Thyroid gland (tissue), 4 donors: ENCODE results near the gene AKAP6. TPM values are rescaled to one million over a fixed set of nuclear protein-coding genes. Genes with fewer than 3 reads are reported as not detected.

ENCODE experiments used
- DNase-seq, 2 donors: peaks; one replicate each; pipeline ENCODE4 v3.0.0-alpha.2; 2019
- H3K27ac ChIP-seq, 3 donors: fragments of 200-600 bp; sonication (generic); 1 replicate in 2 of 3; 2 replicates in 1 of 3; pipeline ENCODE4 v1.5.1; 2016 to 2019; ENCODE audit warnings: mild to moderate bottlenecking in 1 of 3, moderate library complexity in 1 of 3
- H3K27me3 ChIP-seq: fragments of 200-600 bp; sonication (generic); one replicate; pipeline ENCODE4 v1.5.1; 2019
- H3K36me3 ChIP-seq, 2 donors: fragments of 200-600 bp; sonication (generic); one replicate each; pipeline ENCODE4 v1.5.1; 2016 to 2019
- H3K4me1 ChIP-seq, 2 donors: fragments of 200-600 bp; sonication (generic); one replicate each; pipeline ENCODE4 v1.5.1; 2017 to 2019
- H3K4me3 ChIP-seq, 3 donors: fragments of 200-600 bp; sonication (generic); replicated peaks in 1 of 3; 1 replicate in 2 of 3; 2 replicates in 1 of 3; pipeline ENCODE4 v1.5.1; 2016; ENCODE audit warnings: mild to moderate bottlenecking in 1 of 3
- H3K9me3 ChIP-seq: fragments of 200-600 bp; sonication (generic); one replicate; pipeline ENCODE4 v1.5.1; 2017
- POLR2A ChIP-seq, 2 donors: fragments of 450-650 bp; IDR thresholded peaks; one replicate each; pipeline ENCODE4 v1.6.1; 2017; ENCODE audit warnings: antibody characterized with exemption in 2 of 2, mild to moderate bottlenecking in 2 of 2, moderate library complexity in 1 of 2
- WGBS, 2 donors: methylation state at CpG; one replicate each; pipeline ENCODE4 v1.1.5; 2017; 5-methylcytosine and 5-hydroxymethylcytosine counted together
- intact Hi-C: fragments of 100-400 bp; cut with DNase I; formaldehyde crosslinking; loops from one replicate; pipeline ENCODE4 v1.15.1; 2023
- total RNA-seq, 4 donors: library from RNA; depleted of rRNA; stranded (reverse); fragments of >200 nt; gene quantifications; one replicate each; pipeline ENCODE4 v1.2.3, GENCODE V29; 2016
- TF ChIP-seq, protein P1 (sequence below), 6 experiments: fragments of 200-600 bp in 3 of 6; fragments of 450-650 bp in 3 of 6; sonication (generic) in 3 of 6; IDR thresholded peaks; one replicate each; pipeline ENCODE4 v1.5.1; 2016 to 2019; ENCODE audit warnings: antibody characterized with exemption in 6 of 6, mild to moderate bottlenecking in 2 of 6, inconsistent platforms in 1 of 6, moderate library complexity in 1 of 6

Gene AKAP6
- total RNA-seq, 4 donors from 2014 or later, result 13.0 to 34.5 (median 22.7) TPM

GRCh38 chr14:32542507-32542906, 213.4 kb downstream of the AKAP6 start:
- 57 to 71% methylated on average over 3 of the region's 3 CpGs for WGBS, 2 donors

GRCh38 chr14:32545095-32545494, 216.0 kb downstream of the AKAP6 start:
- TF ChIP-seq POLR2A (IDR thresholded peaks at IDR 0.05), result no peak
- TF ChIP-seq, protein P1, sequence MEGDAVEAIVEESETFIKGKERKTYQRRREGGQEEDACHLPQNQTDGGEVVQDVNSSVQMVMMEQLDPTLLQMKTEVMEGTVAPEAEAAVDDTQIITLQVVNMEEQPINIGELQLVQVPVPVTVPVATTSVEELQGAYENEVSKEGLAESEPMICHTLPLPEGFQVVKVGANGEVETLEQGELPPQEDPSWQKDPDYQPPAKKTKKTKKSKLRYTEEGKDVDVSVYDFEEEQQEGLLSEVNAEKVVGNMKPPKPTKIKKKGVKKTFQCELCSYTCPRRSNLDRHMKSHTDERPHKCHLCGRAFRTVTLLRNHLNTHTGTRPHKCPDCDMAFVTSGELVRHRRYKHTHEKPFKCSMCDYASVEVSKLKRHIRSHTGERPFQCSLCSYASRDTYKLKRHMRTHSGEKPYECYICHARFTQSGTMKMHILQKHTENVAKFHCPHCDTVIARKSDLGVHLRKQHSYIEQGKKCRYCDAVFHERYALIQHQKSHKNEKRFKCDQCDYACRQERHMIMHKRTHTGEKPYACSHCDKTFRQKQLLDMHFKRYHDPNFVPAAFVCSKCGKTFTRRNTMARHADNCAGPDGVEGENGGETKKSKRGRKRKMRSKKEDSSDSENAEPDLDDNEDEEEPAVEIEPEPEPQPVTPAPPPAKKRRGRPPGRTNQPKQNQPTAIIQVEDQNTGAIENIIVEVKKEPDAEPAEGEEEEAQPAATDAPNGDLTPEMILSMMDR (IDR thresholded peaks at IDR 0.05), result no peak
- WGBS, 2 donors, result 92 to 93% methylated on average over 4 of the region's 4 CpGs
- Histone ChIP-seq H3K36me3 (no peaks in the 10 kb centered on the region), H3K27me3 (no peaks in the 10 kb centered on the region), H3K9me3 (no peaks in the 10 kb centered on the region), H3K4me3 (no peak overlapping the region), H3K4me1 (peaks cover 0 to 8% of the 10 kb centered on the region in 2 donors), H3K27ac (no peak overlapping the region)
- DNase-seq, result no peak
- intact Hi-C loops, result no loop called here

More at GRCh38 chr14:32542507-32542906, 213.4 kb downstream of the AKAP6 start:
- Histone ChIP-seq H3K4me1 (peaks cover 0 to 8% of the 10 kb centered on the region in 2 donors), H3K4me3 (no peak overlapping the region), H3K27ac (no peak overlapping the region), H3K9me3 (no peaks in the 10 kb centered on the region), H3K36me3 (no peaks in the 10 kb centered on the region), H3K27me3 (no peaks in the 10 kb centered on the region)
- intact Hi-C loops, result no loop called here
- DNase-seq, result peak in 1 of 2 donors; percentile 7
- TF ChIP-seq, protein P1 (IDR thresholded peaks at IDR 0.05), result no peak
- no peak for TF ChIP-seq POLR2A (IDR thresholded peaks at IDR 0.05)

DNA sequence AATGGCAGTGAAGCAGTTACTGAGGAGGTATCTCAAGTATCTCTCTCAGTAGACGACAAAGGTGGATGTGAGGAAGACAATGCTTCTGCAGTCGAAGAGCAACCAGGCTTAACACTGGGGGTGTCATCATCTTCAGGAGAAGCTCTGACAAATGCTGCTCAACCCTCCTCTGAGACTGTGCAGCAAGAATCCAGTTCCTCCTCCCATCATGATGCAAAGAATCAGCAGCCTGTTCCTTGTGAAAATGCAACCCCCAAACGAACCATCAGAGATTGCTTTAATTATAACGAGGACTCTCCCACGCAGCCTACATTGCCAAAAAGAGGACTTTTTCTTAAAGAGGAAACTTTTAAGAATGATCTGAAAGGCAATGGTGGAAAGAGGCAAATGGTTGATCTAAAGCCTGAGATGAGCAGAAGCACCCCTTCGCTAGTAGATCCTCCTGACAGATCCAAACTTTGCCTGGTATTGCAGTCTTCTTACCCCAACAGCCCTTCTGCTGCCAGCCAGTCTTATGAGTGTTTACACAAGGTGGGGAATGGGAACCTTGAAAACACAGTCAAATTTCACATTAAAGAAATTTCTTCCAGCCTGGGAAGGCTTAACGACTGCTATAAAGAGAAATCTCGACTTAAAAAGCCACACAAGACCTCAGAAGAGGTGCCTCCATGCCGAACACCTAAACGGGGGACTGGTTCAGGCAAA, 216.6 kb downstream of the AKAP6 start:
- no peak for TF ChIP-seq POLR2A (IDR thresholded peaks at IDR 0.05)
- TF ChIP-seq, protein P1 (IDR thresholded peaks at IDR 0.05), result no peak
- H3K27me3 ChIP-seq, result no peaks in the 10 kb centered on the region
- H3K4me3 ChIP-seq, result no peak overlapping the region
- WGBS, 2 donors, result 67 to 73% methylated on average over 10 of the region's 10 CpGs
- no peaks in the 10 kb centered on the region for H3K9me3 ChIP-seq
- peaks cover 0 to 8% of the 10 kb centered on the region in 2 donors for H3K4me1 ChIP-seq
- intact Hi-C loops, result no loop called here
- H3K27ac ChIP-seq, result no peak overlapping the region
- H3K36me3 ChIP-seq, result no peaks in the 10 kb centered on the region
- DNase-seq, result no peak

DNA sequence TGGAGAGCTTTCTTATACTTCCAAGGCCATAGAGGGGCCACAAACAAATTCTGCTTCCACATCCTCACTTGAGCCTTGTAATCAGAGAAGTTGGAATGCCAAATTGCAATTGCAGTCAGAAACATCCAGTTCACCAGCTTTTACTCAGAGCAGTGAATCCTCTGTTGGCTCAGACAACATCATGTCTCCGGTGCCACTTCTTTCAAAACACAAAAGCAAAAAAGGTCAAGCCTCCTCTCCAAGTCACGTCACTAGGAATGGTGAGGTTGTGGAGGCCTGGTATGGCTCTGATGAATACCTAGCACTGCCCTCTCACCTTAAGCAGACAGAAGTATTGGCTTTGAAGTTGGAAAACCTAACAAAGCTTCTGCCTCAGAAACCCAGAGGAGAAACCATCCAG, 217.1 kb downstream of the AKAP6 start:
- 79 to 88% methylated on average over 2 of the region's 2 CpGs for WGBS, 2 donors
- intact Hi-C loops, result no loop called here
- Histone ChIP-seq H3K9me3 (no peaks in the 10 kb centered on the region), H3K4me3 (no peak overlapping the region), H3K27me3 (no peaks in the 10 kb centered on the region), H3K4me1 (peaks cover 0 to 8% of the 10 kb centered on the region in 2 donors), H3K27ac (no peak overlapping the region), H3K36me3 (no peaks in the 10 kb centered on the region)
- TF ChIP-seq, protein P1 (IDR thresholded peaks at IDR 0.05), result no peak
- no peak for TF ChIP-seq POLR2A (IDR thresholded peaks at IDR 0.05)
- DNase-seq, result no peak

DNA sequence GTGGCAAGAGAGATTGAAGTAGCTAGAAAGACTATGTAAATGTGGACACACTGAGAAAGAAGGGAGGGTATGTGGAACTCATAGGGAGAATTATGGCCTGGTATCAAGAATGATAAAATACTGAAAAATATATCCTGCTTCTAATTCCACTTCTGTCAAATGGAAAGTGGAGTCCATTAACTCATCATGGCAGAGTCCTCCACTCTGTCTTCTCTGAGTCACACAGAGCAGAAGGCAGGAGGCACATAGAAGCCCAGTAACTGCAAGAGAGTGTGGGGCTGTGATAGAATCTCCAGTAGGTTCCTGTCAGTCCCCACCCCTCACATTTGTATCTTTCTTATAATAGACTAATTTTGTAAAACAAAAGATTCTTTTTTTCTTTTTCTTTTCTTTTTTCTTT, 223.7 kb downstream of the AKAP6 start:
- Histone ChIP-seq H3K4me1 (no peaks in the 10 kb centered on the region), H3K27ac (no peak overlapping the region)
- intact Hi-C loops, result loop anchor here (10.0 kb wide), 1 partner anchor 298 kb away; no protein-coding TSS in a partner anchor

More for the DNA sequence above, 223.7 kb downstream of the AKAP6 start:
- no peak for DNase-seq
- no peak overlapping the region for H3K4me3 ChIP-seq
- H3K9me3 ChIP-seq, result no peaks in the 10 kb centered on the region
- TF ChIP-seq, protein P1 (IDR thresholded peaks at IDR 0.05), result no peak
- no peak for TF ChIP-seq POLR2A (IDR thresholded peaks at IDR 0.05)
- no peaks in the 10 kb centered on the region for H3K27me3 ChIP-seq
- H3K36me3 ChIP-seq, result no peaks in the 10 kb centered on the region
